Measurements from ENCODE around the gene MGST3. TPM values are rescaled to one million over a fixed set of nuclear protein-coding genes. Genes with fewer than 3 reads are reported as not detected.

MGST3 gene
- total RNA-seq, 6 experiments from 2014 or later = 74.0 to 141 (median 103) TPM

GRCh38 chr1:165633614-165634013 lies 2.6 kb downstream of the MGST3 start:
- no peaks in the 10 kb centered on the region for H3K9me3 ChIP-seq
- WGBS (ENCODE audit: insufficient coverage, low coverage, low lambda C conversion rate, missing lambda C conversion rate) = 34% methylated on average over 2 of the region's 3 CpGs
- ATAC-seq = no peak
- intact Hi-C loops (cut with DNase I) = no loop called here
- no peak for TF ChIP-seq CTCF (IDR thresholded peaks at IDR 0.05)
- no peak for TF ChIP-seq POLR2A (IDR thresholded peaks at IDR 0.05)
- no peak for DNase-seq
- H3K4me1 ChIP-seq = peaks cover 0 to 62% (median 27%) of the 10 kb centered on the region in 4 donors
- H3K36me3 ChIP-seq = no peaks in the 10 kb centered on the region
- H3K4me3 ChIP-seq = no peak overlapping the region
- H3K27me3 ChIP-seq = no peaks in the 10 kb centered on the region
- H3K27ac ChIP-seq = no peak overlapping the region

DNA sequence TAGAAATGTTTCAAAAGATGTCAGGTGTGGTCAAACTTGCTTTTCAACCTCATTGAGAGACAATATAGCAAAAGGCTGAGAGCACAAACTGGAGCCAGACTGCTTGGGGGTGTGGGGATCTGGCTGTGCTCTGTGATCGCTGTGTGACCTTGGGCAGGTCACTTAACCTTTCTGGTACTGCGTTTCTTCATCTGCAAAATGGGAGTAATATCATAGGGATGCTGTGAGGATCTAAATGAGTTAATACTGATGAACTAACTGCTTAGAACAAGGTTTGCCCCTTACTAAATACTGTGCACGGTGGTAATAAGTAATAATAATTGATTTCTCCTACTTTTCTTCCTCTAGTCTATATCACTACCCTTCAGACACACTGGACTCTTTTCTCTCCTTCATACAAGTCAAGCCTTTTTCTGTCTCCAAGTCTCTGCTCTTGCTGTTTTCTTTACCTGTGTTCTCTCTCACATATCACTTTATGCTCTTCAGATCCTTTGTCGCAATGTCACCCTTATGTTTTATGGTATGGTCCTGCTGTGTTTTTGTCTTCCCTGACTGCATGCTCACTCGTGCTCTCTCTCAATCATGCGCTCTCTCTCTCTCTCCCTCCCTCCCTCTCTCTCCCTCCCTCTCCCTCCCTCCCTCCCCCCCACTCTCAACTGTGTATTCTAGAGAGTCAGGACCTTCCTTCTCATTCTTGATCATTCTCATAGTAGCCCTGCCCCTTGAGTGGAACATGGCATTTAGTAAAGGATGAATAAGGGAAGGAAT lies 3.3 kb downstream of the MGST3 start:
- H3K4me1 ChIP-seq = peaks cover 0 to 64% (median 28%) of the 10 kb centered on the region in 4 donors
- H3K4me3 ChIP-seq = no peak overlapping the region
- H3K27ac ChIP-seq = no peak overlapping the region

GRCh38 chr1:165635329-165635728 lies 4.3 kb downstream of the MGST3 start:
- Histone ChIP-seq H3K9me3 (no peaks in the 10 kb centered on the region), H3K27me3 (no peaks in the 10 kb centered on the region), H3K36me3 (no peaks in the 10 kb centered on the region), H3K4me3 (no peak overlapping the region), H3K4me1 (peaks cover 0 to 60% (median 28%) of the 10 kb centered on the region in 4 donors), H3K27ac (peak overlapping the region in 1 of 3 donors; percentile 21)
- intact Hi-C loops (cut with DNase I) = no loop called here
- 31% methylated on average over 2 of the region's 2 CpGs for WGBS (ENCODE audit: insufficient coverage, low coverage, low lambda C conversion rate, missing lambda C conversion rate)
- no peak for DNase-seq
- no peak for TF ChIP-seq POLR2A (IDR thresholded peaks at IDR 0.05)
- TF ChIP-seq CTCF (IDR thresholded peaks at IDR 0.05) = no peak
- no peak for ATAC-seq

More for the DNA sequence above, 3.3 kb downstream of the MGST3 start:
- DNase-seq (no peak), ATAC-seq (no peak)
- TF ChIP-seq POLR2A (IDR thresholded peaks at IDR 0.05) (no peak), CTCF (IDR thresholded peaks at IDR 0.05) (no peak)
- intact Hi-C loops (cut with DNase I) = no loop called here
- no peaks in the 10 kb centered on the region for H3K9me3 ChIP-seq
- 73% methylated on average over 5 of the region's 6 CpGs for WGBS (ENCODE audit: insufficient coverage, low coverage, low lambda C conversion rate, missing lambda C conversion rate)
- H3K27me3 ChIP-seq = no peaks in the 10 kb centered on the region
- H3K36me3 ChIP-seq = no peaks in the 10 kb centered on the region

DNA sequence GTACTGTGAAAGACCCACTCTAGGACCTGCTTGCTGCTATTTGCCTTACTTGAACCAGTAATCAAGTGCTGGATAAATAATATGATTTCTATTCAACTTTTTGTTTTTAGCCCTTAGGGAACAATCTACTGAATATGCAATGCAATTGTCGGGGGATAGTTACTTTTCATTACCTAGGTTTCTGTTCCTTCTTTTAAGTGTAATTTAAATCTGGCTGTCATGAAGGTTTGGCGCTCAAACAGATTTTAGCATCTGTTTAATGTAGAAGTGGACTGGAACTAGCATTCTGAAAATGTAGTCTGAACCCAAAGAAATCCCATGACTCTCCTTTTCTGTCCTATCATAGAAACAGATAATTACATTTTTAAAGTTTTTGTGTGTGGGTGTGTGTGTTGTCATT lies 4.8 kb downstream of the MGST3 start:
- Histone ChIP-seq H3K27ac (peak overlapping the region in 1 of 3 donors; percentile 21), H3K27me3 (no peaks in the 10 kb centered on the region), H3K36me3 (no peaks in the 10 kb centered on the region), H3K4me1 (peaks cover 0 to 60% (median 30%) of the 10 kb centered on the region in 4 donors), H3K9me3 (no peaks in the 10 kb centered on the region), H3K4me3 (no peak overlapping the region)
- intact Hi-C loops (cut with DNase I) = no loop called here
- ATAC-seq = no peak
- DNase-seq = no peak
- TF ChIP-seq POLR2A (IDR thresholded peaks at IDR 0.05) = no peak
- TF ChIP-seq CTCF (IDR thresholded peaks at IDR 0.05) = no peak
- WGBS (ENCODE audit: insufficient coverage, low coverage, low lambda C conversion rate, missing lambda C conversion rate) = 40% methylated on average over 2 of the region's 2 CpGs
